Prostate gland (tissue), 2 donors: Measurements from ENCODE around the gene DCANP1. TPM values are rescaled to one million over a fixed set of nuclear protein-coding genes. Genes with fewer than 3 reads are reported as not detected.

Experiments
- DNase-seq: peaks from one replicate; pipeline ENCODE4 v3.0.0-alpha.2; 2019; ENCODE audit warnings: low spot score
- H3K27ac ChIP-seq, 2 donors: fragments of 200-600 bp; sonication (generic); 2 replicates each; pipeline ENCODE4 v1.5.1; 2017 to 2019
- H3K27me3 ChIP-seq: fragments of 200-600 bp; sonication (generic); replicated peaks from 2 replicates; pipeline ENCODE4 v1.5.1; 2019; ENCODE audit not compliant: insufficient read depth
- H3K36me3 ChIP-seq, 2 donors: fragments of 200-600 bp; sonication (generic); 1 replicate in 1 of 2; 2 replicates in 1 of 2; pipeline versions ENCODE4 v1.5.1 to v1.8.1; 2017 to 2019
- H3K4me1 ChIP-seq: fragments of 200-600 bp; sonication (generic); replicated peaks from 2 replicates; pipeline ENCODE4 v1.5.1; 2019
- H3K4me3 ChIP-seq, 2 donors: fragments of 200-600 bp; sonication (generic); 2 replicates each; pipeline ENCODE4 v1.5.1; 2017 to 2019
- H3K9me3 ChIP-seq: fragments of 200-600 bp; sonication (generic); 2 replicates; pipeline ENCODE4 v1.5.1; 2017
- CTCF ChIP-seq, 4 experiments: fragments of 200-600 bp in 2 of 4; fragments of 450-650 bp in 2 of 4; sonication (generic) in 2 of 4; IDR thresholded peaks; 1 replicate in 3 of 4; 2 replicates in 1 of 4; pipeline ENCODE4 v1.5.1; 2016 to 2019; ENCODE audit warnings: antibody characterized with exemption in 4 of 4, mild to moderate bottlenecking in 2 of 4, moderate library complexity in 2 of 4
- POLR2A ChIP-seq: fragments of 450-650 bp; IDR thresholded peaks from one replicate; pipeline ENCODE4 v1.6.1; 2016; ENCODE audit warnings: antibody characterized with exemption, mild to moderate bottlenecking
- POLR2AphosphoS5 ChIP-seq: sonication (generic); formaldehyde crosslinking; IDR thresholded peaks from one replicate; pipeline ENCODE4 v1.6.1; 2017; ENCODE audit warnings: antibody characterized with exemption
- WGBS: methylation state at CpG from one replicate; pipeline ENCODE4 v1.1.5; 2018; 5-methylcytosine and 5-hydroxymethylcytosine counted together
- intact Hi-C: fragments of 100-400 bp; cut with DNase I; formaldehyde crosslinking; loops from one replicate; pipeline ENCODE4 v1.14.2; 2022
- total RNA-seq, 2 donors: library from RNA; depleted of rRNA; stranded (reverse); fragments of >200 nt; gene quantifications; one replicate each; pipeline ENCODE4 v1.1.0, GENCODE V29; 2016

The DCANP1 gene
- total RNA-seq, 2 donors from 2014 or later, result not detected

GRCh38 chr5:135458356-135458755 is 11.2 kb upstream of the DCANP1 start:
- no peak overlapping the region for H3K27ac ChIP-seq
- H3K36me3 ChIP-seq, result no peaks in the 10 kb centered on the region
- H3K9me3 ChIP-seq, result no peaks in the 10 kb centered on the region
- H3K4me1 ChIP-seq, result no peaks in the 10 kb centered on the region
- TF ChIP-seq POLR2A, result no peak
- TF ChIP-seq CTCF (IDR thresholded peaks at IDR 0.05), result no peak
- no peak for TF ChIP-seq POLR2AphosphoS5
- WGBS, result 95% methylated on average over 4 of the region's 4 CpGs
- DNase-seq, result no peak
- H3K4me3 ChIP-seq, result no peak overlapping the region
- intact Hi-C loops, result no loop called here
- peaks cover 2% of the 10 kb centered on the region for H3K27me3 ChIP-seq

DNA sequence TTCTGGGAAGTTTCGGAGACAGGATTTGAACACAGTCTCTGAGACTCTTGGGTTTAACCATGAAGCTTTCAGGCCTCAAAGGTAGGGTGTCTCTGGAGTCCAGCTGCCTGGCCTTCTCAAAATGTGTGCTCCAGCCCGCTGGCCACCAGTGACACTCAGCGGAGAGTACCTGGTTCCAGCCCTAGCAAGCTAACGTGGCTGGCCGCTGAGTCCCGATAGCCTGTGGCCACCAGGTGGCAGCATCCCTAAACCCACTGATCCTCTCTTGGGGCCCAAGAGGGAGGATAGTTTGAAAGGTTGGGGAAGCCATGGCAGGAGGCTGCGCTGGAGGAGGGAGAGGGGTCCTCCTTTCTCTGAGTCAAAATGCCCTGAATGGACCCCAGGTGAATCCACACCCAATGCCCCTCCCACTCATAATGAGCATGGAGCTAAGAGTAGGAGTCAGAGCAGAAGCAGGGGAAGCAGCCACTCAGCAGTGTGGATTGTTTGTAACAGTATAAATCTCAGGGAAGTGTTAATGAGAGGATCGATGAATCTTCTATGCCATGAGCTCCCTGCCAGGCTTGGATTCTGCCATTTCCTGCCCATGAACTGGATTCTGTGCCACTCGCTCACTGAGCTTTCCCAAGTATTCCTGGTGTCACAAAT is 10.4 kb upstream of the DCANP1 start:
- DNase-seq, result peak; percentile 22
- intact Hi-C loops, result no loop called here
- TF ChIP-seq CTCF (IDR thresholded peaks at IDR 0.05), result peak; percentile 21 to 59 (median 34)
- no peak for TF ChIP-seq POLR2A
- Histone ChIP-seq H3K36me3 (no peaks in the 10 kb centered on the region), H3K4me3 (no peak overlapping the region), H3K27me3 (peaks cover 2% of the 10 kb centered on the region), H3K4me1 (no peaks in the 10 kb centered on the region), H3K27ac (no peak overlapping the region), H3K9me3 (no peaks in the 10 kb centered on the region)
- 47% methylated on average over 9 of the region's 9 CpGs for WGBS

DNA sequence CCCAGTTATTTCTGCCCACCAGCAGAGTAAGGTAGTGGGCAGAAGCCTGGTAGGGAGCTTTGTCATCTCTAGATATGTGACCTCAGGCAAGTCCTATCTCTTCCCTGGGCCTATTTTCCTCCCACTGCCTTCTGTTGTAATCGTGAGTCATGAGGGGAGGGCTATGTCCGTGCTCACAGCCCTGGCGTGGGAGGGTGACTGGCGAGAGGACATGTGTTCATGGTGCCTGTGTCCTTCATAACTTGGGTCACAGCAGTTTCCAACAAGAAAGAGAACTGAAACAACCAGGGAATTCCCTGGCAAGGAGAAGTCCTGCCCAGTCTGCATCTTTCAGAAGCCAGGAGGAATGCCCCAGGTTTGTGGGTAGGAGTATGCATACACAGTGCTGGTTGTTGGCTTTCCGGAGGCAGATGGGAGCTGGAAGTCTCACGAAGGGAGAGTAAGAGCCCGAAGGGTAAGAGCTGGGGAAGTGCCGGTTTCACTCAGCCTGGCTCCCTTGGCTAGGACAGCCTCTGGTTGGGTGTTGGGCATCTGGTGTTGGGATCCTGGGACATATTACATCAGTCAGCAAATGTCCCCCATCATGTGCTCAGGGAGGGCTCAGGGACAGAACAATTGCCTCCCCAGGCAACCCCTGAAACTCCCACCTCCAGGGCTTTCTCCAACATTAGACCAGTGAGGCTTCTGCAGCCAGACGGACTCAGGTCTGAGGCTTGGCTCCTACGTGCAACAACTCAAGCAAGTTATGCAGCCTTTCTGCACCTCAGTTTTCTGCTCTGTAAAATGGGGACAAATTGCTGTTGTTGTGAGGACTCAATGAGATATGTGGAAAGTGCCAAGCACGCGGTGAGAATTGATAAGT is 9.3 kb upstream of the DCANP1 start:
- intact Hi-C loops, result no loop called here
- Histone ChIP-seq H3K9me3 (no peaks in the 10 kb centered on the region), H3K4me1 (no peaks in the 10 kb centered on the region), H3K4me3 (no peak overlapping the region), H3K36me3 (no peaks in the 10 kb centered on the region), H3K27ac (no peak overlapping the region), H3K27me3 (peaks cover 2% of the 10 kb centered on the region)
- WGBS, result 83% methylated on average over 12 of the region's 12 CpGs
- DNase-seq, result no peak
- TF ChIP-seq POLR2A, result no peak

DNA sequence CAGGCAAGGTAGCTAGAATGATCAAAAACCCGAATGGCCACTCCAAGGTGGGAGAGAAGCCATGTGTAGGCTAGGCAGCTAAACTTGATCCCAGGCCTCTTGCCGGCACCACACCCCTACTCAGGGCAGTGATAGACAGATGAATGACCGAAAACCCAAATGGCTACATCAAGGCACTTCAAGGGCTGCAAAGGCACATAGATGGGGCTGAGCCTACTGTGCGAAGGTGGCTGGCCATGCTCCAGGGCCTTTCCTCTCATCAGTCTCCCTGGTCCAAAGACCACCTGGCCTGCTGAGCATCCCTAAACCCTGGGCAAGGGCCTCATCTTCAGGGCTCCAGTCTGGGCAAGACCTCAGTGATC is 8.7 kb upstream of the DCANP1 start:
- WGBS, result 93% methylated on average over 4 of the region's 4 CpGs
- Histone ChIP-seq H3K27ac (no peak overlapping the region), H3K4me3 (no peak overlapping the region), H3K9me3 (no peaks in the 10 kb centered on the region), H3K27me3 (peaks cover 2% of the 10 kb centered on the region), H3K4me1 (no peaks in the 10 kb centered on the region), H3K36me3 (no peaks in the 10 kb centered on the region)
- TF ChIP-seq CTCF (IDR thresholded peaks at IDR 0.05) (no peak), POLR2A (no peak), POLR2AphosphoS5 (no peak)
- no peak for DNase-seq
- intact Hi-C loops, result no loop called here

DNA sequence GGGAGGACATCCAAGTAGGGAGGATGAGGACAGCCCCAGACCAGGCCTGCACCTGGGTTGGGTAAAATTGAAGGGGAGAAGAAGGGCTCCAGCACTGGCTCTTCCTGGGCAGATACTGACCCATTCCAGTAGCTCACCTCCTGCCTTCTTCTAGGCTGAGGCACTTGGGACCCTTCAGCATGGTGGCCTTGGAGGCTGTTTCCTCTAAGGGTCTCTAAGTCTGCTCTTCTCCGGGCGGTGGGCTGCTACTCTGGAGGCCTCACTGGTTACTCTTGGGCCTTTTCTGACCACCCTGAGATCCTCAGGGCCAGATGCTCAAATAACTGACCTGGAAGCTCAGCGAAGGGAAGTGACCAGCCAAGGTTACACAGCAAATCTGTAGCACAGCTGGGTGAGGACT is 7.8 kb upstream of the DCANP1 start:
- intact Hi-C loops, result no loop called here
- DNase-seq, result no peak
- no peaks in the 10 kb centered on the region for H3K36me3 ChIP-seq
- H3K27me3 ChIP-seq, result peaks cover 2% of the 10 kb centered on the region
- no peaks in the 10 kb centered on the region for H3K4me1 ChIP-seq
- H3K4me3 ChIP-seq, result no peak overlapping the region
- WGBS, result 97% methylated on average over 3 of the region's 3 CpGs
- TF ChIP-seq POLR2A, result no peak
- H3K27ac ChIP-seq, result no peak overlapping the region
- no peaks in the 10 kb centered on the region for H3K9me3 ChIP-seq

DNA sequence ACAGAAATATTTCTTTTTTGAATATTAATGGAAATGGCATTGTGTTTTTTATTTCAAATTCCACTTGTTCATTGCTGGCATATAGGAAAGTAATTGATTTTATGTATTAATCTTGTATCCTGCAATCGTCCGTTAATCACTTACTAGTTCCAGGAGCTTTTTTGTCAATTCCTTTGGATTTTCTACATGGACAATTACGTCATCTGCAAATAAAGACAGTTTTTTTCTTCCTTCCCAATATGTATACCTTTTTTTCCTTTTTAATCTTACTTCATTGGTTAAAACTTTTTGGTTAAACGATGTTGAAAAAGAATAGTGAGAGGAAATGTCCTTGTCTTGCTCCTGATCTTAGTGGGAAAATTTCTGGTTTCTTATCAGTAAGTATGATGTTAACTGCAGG is 6.5 kb upstream of the DCANP1 start:
- H3K4me1 ChIP-seq, result no peaks in the 10 kb centered on the region
- no peaks in the 10 kb centered on the region for H3K9me3 ChIP-seq
- DNase-seq, result no peak
- H3K4me3 ChIP-seq, result no peak overlapping the region
- no peak for TF ChIP-seq POLR2AphosphoS5
- no peak for TF ChIP-seq POLR2A
- TF ChIP-seq CTCF (IDR thresholded peaks at IDR 0.05), result no peak
- 88% methylated on average over 4 of the region's 4 CpGs for WGBS
- H3K36me3 ChIP-seq, result no peaks in the 10 kb centered on the region
- H3K27ac ChIP-seq, result no peak overlapping the region
- H3K27me3 ChIP-seq, result peaks cover 2% of the 10 kb centered on the region
- intact Hi-C loops, result no loop called here
